NCI-H187 (cell line): ENCODE data around the gene KRTAP3-3.

Source experiments
- DNase-seq, 2 experiments: peaks; one replicate each; lab custom pipeline; 2025; lab: John Stamatoyannopoulos, UW

Gene KRTAP3-3

DNA sequence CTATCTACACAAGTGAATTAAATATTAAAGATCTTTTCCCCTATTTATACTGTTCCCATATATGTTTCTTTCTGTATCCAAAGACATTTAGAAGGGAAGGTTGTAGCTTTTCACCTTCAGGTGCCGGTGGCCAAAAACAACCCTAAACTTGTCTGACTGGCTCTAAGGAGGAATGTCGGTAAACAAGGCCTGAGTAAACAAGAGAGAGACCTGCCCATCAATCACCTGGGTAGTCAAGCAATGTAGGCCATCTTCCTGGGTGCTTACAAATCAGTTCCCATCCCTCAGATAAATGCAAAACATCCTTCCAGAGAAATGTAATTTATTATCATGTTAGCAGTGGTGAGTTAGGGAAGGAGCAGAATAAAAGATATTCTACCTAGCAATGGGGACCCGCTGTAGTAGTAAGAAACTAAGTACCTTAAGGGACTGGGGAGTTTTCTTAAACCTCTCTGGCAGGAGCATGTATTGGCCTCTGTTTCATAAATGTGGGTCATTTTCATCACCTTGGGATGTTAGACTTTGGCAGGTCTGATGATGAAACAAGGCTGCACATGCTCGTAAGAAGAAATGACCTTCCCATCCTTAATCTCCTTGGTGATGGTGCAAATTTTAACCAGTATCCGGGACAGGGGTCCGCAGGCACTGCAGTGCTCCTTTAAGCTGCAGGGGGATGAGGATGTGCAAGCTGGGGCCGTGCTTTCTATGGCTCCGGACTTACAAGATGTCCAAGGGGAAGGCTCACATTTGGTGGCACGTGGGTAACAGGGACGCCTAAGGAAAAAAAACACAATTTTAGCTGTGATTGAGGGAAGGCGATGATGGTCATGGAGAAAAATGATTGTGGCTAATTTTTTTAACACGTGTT, 35.6 kb downstream of the KRTAP3-3 start:
- no peak for DNase-seq

DNA sequence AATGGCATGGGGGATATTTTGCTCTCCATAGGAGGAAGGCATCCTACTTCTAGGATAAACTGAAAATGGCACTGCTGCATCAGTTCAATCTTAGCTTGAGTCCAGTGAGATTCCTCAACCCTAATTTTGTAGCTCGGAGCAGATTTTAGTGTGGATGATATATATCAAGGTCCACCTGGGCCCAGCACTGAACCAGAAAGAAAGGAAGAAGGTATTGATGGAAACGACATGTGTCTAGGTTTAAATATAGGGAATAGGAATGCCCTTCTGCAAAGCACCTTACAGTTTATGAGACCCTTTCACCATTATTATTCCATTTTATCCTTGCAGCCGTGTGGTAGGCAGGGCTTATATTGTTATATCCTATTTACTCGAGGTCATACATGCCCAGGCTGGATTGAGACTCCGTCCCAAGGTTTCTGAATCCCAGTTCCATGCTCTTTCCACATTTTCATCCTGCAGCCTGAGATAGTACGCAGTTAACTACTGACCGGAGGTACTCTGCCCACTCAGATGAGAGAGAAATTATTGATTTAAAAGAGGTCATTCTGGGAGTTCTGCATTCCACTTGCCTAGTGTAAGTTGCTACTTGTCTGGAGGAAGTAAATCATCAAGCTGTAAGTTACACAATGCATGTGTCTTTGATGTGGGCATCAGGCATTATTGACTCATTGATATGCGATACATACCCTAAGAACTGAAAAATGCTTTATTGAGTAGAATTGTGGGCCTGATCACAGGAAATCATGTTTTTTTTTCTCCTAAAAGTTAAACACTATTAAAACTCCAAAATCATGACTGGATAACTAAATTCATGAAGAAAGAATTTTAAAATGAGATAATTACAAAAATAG, 37.3 kb downstream of the KRTAP3-3 start:
- no peak for DNase-seq

DNA sequence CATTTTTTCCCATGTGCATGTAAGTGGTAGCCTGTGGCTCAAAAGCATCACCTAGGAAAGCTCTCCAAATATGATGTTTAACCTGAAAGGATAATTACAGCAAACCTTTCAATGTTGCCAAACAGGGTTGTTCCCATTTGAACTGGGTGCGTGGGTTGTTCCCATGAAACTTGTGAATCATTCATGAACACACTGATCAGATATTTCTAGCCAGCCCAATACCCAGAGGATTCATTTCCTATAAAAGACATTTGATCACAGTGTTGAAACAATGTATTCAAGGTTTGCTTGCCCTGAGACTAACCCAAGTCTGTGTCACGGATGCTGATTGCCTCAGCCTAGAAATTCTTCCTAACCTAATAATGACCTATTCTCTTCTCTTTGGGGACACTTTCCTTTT, 40.1 kb downstream of the KRTAP3-3 start:
- DNase-seq, result no peak

DNA sequence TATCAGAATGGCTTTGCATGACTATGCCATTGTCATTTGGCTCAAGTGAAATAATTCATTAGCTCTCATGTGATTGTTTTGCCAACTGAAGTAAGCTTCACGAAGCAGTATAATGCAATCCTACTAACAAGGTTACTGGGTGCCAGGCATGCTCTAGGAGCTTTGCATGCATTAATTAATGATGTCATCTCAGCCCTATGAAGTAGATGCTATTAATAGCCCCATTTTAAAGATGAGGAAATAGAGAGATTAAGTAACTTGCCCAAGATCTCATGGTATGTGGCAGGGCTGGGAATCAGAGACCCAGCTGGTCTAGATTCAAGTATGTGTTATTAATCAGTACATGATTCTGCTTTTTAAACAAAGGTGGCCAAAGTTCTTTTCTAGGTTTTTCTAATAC, 41.3 kb downstream of the KRTAP3-3 start:
- no peak for DNase-seq

DNA sequence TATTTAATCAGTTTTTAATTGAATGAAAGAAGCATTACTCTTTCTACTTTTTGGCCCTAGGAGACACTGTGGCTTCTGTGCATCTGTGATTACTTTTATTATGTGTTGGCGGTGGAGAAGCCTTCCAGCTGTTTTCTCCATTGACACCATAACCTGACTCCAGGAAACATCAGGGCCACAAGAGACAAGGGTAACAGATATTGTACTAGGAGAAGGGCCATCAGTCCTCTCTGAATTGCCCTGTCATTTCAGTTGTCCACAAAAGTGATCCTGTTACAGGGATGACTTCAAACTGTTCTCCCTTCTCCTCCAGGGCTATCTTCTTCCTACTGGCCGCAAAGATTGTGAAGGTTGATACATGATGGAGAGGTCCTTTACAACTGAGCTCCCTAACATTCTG, 41.8 kb downstream of the KRTAP3-3 start:
- no peak for DNase-seq

DNA sequence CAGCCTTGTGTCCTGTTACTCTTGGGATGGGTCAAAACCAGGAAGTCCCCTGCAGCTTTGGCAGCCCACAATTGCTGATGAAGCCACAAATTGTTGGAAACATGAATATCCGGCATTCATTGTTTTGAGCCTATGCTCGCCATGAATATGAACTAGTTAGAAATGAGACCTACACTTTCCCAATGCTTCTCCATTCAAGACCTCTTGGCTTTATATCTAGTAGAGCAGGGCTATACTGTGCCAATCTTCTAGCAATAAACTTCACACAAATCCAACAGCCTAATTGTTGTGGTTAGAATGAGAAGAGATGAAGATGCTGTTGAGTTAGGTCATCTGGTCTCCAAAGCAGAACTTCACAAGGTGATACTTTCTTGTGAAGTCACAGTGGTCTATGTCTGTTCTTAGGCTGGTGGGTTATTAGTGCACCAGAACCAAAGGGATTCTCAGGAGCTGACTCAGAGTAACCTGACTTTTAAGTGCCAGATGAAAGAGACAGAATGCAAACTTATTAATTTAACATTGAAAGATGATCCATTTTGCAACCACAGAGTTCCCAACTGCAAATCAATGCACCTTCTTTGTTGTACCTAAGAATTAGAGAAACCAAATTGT, 42.8 kb downstream of the KRTAP3-3 start:
- DNase-seq, result no peak

DNA sequence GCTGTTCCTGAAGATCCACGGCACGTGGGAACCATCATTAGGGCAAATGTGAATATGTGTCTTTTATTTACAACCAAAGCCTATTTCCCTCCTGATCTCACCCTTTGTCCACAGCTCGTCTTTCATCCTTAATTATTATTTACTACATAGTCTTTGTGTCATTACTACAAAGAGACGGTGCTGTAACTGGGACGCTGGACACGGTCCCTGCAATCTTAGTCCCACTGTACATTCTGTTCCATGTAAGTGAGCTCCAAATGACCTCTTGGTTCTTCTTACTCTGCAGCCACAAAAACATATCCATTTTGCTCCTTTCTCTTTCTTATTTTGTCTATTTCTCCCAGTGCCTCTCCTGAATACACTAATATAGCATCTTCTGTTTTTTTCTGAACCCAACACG, 43.8 kb downstream of the KRTAP3-3 start:
- no peak for DNase-seq

DNA sequence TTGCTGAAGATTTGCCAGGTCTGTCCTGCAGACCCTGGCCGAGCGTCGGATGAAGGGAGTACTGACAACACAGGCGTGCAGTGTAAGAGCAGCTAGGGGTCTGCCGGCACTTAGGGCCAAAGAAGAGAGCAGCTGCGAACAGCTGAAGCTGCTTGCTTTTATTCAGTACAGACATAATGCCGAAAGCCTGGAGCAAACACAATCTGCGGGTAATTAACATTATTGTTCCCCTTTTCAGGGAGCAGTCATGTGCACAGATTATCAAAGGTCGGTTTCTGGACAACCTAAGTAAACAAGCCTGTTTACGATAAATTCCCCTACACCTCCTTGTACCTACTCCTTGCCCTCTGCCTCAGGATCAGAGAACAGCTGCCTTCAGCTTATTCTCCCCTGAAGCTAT, 44.5 kb downstream of the KRTAP3-3 start:
- DNase-seq, result no peak

DNA sequence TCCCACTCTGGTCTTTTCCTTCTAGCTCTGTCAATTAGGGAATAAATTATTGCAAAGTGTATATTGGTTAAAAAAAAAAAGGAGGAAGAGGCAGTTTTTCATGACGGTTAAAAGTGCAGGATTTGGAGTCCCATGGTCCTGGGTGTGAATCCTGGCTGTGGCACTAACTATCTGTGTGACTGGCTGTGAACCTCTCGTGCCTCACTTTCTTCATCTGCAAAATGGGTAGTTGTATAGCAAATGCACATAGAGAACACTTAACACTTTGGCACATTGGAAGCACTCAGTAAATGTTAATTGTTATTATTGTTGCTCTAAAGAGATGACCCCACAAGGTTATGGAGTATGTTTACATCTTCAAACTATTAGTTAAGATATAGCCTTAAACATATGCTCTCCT, 46.0 kb downstream of the KRTAP3-3 start:
- DNase-seq, result no peak

DNA sequence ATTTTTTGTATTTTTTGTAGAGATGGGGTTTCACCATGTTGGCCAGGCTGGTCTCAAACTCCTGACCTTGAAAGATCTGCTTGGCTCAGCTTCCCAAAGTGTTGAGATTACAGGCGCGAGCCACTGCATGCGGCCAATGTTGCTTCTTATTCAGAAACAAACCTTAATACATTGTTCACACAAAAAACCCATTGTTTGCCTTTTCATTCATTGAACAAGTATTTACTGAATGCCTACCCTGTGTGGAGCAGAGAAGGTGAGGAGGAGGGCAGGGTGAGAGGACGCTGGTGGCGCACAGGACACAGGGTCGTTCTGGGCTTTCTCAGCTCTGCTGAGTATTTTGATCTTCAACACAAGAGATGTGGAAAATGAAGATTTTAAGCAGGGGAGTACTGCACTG, 48.5 kb downstream of the KRTAP3-3 start:
- no peak for DNase-seq

DNA sequence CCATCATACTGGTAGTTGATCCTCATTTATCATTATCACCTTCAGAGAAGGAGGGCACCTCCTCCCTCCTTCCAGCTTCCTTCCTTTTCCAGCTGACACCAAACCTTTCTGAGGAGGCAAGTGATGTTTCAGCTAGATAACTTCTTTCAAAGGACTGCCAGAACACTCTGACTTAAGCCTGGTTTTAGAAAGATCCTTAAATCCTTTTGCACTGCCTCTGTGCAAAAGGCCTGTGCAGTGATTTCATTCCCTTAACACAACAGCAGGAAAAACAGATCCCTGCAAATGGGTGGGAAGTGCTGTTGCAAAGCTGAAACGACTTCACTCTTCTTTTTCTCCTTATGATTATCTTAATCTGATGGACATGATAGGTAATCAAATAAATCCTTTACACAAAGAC, 49.4 kb downstream of the KRTAP3-3 start:
- no peak for DNase-seq
